ACHN (cell line): ENCODE results near the gene ZNF580.
A peak's percentile ranks its signal among the peaks of the same experiment; 100 is the strongest.

Source experiments
- DNase-seq: peaks from one replicate; pipeline ENCODE4 v3.0.0-alpha.2; 2015
- in situ Hi-C: cut with HindIII; loops from 2 replicates; pipeline ENCODE4 v1.10.0; 2017; ENCODE audit warnings: low sequenced_read_pairs, low pct_ligation_motif_present, low pct_unique_long_range_greater_than_20kb

Gene ZNF580

DNA sequence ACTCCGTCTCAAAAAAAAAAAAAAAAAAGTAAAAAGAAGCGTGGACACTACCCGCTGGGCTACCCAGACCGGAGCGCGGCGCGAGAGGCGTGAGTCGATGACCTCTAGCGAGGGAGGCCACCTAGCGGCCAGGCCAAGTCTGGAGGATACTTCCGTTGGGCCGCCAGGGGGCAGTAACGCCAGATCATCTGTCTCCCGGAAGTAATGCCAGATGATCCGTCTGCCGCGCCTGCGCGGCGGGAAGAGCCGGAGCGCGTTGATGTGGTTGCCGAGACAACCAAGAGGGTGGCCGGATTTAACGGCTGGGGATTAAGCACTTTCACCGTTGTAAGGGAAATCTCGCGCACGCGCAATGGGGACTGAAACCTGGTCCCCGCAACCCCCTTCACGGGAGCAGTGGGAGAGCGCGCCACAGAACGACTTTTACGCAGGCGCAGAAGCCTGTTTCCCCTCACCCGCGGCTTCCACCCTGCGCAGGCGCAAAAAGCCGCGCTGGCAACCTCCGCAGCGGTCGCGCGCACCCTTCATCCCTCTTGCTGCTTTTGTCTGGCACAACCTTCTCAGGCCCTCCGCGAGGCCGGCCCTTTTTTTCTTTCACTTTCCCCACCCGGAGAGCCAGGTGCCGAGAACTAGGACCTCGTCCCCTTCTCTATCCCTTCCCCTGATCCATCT lies 13.0 kb downstream of the ZNF580 start:
- peak; percentile 97 for DNase-seq
- in situ Hi-C loops: no loop called here

DNA sequence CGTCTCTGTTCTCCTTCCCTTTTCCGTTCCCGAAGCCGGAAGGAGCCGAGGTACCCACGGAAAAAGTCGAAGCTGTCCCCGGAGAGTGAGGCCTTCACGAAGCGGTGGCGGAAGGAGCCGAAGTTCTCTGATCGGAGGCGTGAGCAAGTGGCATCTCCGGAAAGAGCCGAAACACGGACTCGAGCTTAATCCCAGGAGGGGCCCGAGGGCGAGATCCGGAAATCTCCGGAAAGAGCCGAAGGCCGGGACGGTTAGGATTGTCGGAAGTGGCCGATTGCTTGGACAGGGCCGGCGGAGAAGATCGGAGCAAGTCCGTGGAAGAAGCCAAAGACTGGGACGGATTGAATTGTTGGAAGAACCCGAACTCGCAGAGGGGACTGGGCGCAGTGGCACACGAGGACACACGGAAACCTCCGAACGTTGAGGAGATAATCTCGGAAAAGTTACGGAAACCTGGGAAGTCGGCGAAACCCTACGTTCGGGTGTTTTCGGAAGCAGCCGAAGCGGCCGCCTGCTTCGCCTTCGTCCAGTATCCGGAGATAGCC lies 13.6 kb downstream of the ZNF580 start:
- DNase-seq: peak; percentile 98
- in situ Hi-C loops: no loop called here

DNA sequence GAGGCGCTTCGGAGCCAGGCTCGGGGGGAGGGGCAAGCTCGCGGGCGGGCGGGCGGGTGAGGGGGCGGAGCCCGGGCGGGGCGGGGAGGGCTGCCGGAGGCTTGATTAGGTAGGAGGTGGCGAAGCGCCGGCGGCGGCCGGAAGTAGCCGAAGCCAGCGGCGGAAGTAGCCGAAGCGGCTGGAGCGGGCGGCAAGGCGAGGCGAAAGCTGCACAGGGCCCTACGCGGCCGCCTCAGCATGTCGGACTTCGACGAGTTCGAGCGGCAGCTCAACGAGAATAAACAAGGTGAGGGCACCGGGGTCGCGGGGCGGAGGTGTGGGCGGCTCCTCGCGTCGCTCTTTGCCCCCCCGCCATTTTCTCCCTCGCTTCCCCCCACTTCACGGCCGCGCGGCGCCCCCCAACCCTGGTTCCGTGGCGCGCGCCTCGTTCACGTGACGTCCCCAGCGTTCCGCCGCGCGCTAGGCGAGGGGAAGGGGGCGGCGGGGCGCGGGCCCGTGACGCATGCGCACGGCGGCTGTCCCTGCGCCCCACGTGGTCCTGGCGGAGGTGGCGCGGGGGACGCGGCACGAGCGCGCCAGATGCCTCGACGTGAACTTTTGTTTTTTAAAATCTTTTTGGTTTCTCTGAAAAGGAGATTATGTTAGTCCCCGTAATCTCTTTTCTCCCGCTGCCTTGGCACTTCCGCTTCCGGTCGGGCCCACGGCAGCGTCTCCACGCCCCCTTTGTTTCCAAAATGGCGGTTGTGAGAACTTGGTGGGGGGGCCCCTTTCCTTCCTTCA lies 14.3 kb downstream of the ZNF580 start, which contains the start of gene U2AF2:
U2AF2 (plus strand) TSS at position 168 of the 780 bp plus-strand sequence; CDS start at position 238, 70 bp downstream.
- in situ Hi-C loops: no loop called here
- DNase-seq: peak; percentile 75

DNA sequence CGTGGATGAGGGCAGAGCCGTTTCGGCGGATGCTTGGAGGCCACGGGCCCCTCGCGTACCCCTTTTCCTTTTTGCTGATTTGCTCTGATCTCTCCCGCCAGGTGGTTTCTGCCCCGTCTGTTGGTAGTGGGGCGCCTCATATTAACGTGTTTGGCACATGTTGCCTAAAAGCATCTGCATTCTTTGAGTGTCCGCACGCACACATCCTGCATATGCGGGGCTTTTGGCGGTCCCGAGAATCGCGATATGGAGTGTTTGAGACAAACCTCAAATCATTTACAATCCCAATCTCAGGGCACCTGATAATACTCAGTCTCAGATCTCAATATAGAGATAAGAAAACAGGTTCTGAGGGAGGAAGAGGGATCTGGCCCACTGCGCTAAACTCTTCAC lies 14.8 kb downstream of the ZNF580 start:
- no peak for DNase-seq
- in situ Hi-C loops: no loop called here

DNA sequence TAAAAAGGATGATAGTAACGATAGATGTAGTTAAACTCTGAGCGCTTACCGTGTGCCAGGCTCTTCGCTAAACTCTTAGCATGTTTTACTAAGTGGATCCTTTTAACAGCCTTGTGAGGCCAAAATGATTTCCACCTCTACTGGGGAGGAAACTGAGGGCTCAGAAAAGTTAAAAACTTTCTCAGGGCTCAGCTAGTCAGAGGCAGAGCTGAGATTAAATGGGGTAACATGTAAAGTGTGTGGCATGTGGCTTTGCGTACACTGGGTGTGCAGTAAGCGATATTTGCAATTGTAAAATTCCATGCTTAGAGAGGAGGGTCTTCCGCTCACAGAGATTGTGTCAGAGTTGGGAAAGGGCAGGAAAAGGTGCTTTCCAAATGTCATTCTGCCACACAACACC lies 15.8 kb downstream of the ZNF580 start:
- in situ Hi-C loops: no loop called here

DNA sequence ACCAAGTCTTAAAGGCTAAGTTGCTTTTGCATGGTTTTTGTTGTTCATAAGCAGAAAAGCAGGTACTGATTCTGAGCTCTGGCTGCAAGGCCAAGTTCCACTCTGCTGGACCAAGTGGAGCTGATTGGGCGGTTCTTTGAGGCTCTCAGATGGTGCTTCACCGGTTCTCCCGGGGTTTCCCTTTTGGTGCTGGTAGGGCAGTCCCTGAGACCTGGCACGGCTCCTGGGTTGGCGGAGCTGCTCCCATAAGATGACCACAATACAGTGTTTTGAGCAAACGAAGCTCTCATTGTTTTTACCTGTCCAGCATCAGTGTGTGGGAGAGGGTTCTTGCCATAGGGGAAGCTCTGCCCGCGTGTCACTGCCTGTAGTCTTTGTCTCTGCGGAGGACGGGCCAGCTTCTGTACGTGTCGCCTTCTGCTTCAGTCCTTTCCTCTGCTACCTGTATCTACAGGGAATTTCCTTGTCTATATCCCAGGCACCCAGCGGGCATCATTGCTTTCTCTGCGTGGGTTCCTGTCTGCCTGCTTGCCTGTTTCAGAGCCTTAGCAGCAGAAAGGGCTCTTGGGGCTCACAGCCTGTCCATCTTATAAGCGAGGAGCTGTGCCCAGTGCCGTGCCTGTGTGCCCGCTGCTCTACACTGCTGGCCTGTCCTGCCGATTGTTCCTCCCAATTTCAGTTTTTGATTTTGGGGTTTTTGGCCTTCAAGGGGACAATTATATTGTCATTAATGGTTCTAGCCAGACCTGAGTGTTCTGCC lies 16.4 kb downstream of the ZNF580 start:
- no peak for DNase-seq
- in situ Hi-C loops: no loop called here

More for the DNA sequence above, 15.8 kb downstream of the ZNF580 start:
- DNase-seq: no peak

DNA sequence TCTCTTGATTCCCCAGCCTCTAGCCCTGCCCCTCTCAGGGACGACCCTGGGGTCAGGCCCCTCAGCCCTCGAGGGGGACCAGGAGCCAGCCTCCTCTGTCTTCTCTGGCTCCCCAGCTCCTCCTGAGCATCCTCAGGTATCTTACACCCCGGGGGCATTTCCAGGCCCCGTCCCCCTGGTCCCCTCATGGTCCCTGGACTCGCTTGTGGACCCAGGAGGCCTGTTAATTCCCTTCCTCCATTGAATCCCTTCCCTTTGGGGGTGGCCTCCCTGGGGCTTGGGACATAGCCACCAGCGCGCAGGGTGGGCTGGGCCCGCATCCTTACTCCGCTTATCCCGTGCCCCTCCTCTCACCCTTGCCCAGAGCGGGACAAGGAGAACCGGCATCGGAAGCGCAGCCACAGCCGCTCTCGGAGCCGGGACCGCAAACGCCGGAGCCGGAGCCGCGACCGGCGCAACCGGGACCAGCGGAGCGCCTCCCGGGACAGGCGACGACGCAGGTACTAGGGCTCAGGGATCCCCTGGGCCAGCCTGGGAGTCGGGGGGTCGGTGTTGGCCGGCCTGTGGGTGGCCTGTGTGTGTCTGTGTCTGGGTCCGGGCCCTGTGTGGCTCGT lies 18.2 kb downstream of the ZNF580 start:
- in situ Hi-C loops: no loop called here

DNA sequence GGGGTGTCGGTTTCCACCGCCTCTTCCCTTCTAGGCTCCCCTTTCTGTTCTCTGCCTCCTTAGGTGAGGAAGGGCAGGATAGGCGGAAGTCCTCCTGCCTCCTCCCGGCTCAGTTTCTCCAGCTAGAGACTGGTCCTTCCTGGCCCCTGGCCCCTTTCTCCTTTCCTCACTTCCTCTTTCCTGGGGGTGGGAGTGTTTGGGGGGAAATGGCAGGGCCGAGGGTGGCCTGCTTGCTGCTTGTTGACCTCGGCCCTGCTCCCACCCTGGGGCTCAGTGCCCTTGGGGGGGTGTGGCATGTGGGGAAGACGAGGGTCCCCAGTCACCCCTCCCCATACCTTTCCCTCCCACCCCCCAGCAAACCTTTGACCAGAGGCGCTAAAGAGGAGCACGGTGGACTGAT lies 19.0 kb downstream of the ZNF580 start:
- in situ Hi-C loops: no loop called here
- DNase-seq: no peak

More for the DNA sequence above, 18.2 kb downstream of the ZNF580 start:
- DNase-seq: no peak

DNA sequence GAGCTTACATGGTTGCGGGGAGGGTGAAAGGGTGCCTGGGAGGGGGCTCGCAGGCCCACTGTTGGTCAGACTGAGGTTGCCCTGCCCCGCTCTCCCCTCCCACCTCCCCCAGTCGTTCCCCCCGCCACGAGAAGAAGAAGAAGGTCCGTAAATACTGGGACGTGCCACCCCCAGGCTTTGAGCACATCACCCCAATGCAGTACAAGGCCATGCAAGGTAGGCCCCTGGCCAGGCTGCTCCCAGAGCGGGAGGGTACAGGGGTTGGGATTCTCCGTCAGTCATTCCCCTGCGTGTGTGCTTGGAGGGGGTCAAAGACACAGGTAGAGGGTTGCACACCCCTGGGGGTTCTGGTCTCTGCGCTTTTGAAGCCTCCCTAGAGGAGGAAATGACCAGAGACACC lies 19.6 kb downstream of the ZNF580 start:
- in situ Hi-C loops: no loop called here
- no peak for DNase-seq

DNA sequence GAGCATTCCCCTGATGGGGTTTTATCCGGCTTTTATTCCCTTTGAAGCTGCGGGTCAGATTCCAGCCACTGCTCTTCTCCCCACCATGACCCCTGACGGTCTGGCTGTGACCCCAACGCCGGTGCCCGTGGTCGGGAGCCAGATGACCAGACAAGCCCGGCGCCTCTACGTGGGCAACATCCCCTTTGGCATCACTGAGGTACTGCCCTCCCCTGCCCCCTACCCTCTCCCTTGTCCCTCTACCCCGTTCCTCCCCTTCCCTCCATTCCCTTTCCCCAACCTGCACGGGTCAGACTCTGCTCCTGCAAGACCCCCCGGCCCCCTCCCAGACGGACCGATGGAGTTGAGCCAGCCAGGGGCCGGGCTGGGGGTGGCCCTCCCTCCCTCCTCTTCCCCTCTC lies 20.2 kb downstream of the ZNF580 start:
- no peak for DNase-seq
- in situ Hi-C loops: no loop called here

DNA sequence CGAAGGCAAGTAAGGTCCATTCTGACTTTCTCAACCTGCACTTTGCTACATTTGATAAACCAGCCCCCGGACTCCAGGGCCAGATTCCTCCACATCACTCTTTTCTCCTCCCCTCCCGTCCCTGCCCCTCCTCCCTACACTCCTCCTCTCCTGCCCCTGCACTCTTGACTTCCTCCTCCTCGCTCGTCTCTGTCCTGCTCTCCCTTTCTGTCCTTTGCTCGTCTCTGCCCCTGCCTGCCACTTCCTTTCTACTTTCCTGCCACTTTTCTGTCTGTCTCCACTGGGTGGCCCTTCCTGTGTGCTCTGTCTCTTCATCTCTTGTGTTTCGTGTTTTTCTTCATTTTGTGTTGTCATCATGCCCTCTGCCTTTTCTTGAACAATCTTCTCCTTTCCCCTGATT lies 21.0 kb downstream of the ZNF580 start:
- no peak for DNase-seq
- in situ Hi-C loops: no loop called here

DNA sequence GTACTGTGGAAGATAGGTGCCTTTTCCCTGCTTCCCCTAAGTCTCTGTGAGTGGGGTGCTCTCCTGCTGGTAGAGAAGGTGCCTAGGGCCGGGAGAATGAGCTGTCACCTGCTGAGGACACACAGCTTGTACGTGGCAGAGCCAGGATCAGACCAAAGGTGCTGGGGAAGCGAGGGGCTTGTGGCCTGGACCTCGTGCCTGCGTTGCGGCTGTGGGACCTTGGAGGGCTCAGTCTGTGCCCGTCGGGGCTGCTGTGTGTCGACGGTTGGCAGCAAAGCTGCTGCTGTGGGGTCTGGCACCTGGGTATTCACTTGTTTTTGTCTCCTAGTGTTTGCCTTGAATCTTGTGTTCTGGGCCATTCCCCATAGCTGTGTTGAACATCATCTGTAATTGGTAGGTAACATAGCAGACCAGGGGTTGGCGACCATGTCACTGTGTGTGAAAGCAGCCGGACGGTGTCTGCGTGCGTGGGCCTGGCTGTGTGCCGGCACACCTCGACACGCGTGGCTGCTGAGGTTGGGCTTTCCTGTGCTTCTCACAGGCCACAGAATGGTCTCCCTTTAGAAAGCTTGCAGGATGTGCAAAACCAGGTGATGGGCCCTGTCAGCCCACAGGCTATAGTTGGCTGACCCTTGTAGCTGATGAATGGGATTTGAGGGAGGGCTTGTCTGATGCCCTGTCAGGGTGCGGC lies 23.2 kb downstream of the ZNF580 start:
- in situ Hi-C loops: no loop called here
- DNase-seq: no peak

DNA sequence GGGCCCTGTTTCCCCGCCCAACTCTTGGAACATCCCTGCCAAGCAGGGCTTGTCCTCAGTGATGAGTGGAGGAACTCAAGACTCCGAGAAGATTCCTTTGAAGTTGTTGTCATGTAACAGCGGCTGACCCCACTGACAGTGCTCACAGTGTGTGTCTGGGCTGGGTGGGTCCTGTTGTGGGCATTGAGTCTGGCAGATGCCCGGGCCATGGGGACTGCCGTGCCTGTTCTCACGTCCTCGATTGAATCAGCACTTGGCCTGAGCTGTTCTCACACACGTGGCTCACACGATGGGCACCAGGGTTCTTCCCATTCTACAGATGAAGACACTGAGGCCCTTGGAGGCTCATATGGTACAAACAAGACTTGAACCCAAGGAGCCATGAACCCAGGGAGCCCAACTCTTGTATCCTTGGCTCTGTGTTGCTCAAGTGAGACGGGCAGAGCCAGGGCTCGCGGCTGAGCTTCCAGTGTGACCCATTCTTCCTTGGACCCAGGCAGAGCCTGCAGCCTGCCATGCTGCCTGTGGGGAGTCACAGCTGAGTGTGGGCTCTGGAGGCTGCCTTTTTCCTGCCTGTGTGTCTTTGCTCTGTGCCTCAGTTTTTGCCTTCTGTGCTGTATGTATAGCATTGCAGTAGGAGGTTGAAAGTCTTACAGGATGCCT lies 25.7 kb downstream of the ZNF580 start:
- in situ Hi-C loops: no loop called here
- DNase-seq: no peak

DNA sequence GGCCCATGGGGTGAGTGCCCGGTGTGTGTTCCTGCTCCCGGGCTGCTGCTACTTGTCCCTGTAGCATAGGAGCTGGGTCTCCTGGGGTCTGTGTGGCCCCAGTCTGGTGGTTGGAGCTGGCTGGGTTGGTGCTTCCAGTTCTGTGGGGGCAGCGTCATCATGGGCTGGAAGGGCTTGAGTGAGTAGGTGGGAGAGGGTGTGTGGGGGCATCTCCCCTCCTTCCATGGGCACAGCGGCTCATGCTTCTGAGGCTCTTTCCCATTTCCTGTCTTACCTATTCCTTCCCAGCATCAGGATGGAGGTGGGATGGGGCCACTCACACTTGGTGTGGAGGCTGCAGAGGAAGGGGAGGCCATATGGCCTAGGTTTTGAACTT lies 26.2 kb downstream of the ZNF580 start:
- in situ Hi-C loops: no loop called here
- DNase-seq: no peak

DNA sequence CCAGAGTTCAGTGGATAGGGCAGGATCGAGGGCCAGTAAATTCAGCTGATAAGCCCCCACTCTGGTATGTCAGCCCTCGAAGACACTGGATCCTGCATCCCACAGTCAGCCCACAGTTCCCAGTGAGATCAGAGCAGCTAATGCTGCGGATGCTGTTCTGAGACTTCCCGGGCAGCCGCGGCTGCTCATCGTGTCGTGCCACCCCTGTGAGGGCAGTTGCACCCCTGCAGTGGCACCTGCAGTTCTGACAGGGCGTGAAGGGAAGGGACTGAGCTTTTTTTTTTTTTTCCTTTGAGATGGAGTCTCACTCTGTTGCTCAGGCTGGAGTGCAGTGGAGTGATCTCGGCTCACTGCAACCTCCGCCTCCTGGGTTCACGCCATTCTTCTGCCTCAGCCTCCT lies 26.7 kb downstream of the ZNF580 start:
- DNase-seq: no peak
- in situ Hi-C loops: no loop called here

DNA sequence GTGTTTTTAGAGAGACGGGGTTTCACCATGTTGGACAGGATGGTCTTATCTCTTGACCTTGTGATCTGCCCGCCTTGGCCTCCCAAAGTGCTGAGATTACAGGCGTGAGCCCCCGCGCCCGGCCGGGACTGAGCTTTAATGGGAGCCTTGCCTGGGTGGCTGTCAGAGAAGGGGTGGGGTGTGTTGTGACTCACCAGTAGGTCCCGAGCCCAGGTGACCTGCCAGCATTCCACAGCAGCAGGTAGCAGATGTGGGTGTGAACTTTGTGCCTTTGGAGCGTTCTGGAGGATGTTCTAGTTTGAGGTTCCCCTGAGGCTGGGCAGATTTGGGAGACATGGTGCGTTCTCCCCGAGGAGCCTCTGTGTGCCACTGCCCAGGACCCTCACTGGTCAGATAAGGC lies 27.2 kb downstream of the ZNF580 start:
- DNase-seq: no peak
- in situ Hi-C loops: no loop called here

DNA sequence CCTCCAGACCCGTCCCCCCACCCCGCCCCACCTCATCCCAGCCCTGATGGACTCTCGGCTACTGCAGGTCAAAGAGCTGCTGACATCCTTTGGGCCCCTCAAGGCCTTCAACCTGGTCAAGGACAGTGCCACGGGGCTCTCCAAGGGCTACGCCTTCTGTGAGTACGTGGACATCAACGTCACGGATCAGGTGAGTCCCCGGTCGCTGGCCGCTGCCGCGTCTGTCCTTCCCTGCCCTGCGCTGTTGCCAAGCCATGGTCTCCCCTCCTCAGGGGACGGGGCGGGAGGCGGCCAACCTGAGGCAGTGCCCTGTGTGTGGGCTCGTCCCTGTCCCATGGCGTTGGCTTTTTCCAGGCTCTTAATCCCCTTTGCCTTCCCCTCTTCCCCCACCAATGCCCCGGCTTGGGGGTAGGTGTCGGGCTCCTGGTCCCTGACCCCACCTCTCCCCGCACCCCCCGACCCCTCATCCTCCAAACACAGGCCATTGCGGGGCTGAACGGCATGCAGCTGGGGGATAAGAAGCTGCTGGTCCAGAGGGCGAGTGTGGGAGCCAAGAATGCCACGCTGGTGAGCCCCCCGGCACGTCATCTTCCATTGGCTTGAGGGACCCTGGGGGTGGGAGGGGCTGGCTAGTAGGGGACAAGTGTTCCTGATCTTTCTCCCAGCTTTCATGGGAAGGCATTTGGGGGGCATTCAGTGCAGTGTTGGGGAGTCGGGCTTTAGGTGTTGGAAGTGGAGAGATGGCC lies 28.0 kb downstream of the ZNF580 start:
- no peak for DNase-seq
- in situ Hi-C loops: no loop called here
